Mesendoderm (in vitro differentiated cells): ENCODE measurements around the gene GLYATL1B.

Experiments used
- DNase-seq: peaks from one replicate; pipeline ENCODE4 v3.0.0; 2013
- H2AK5ac ChIP-seq: 2 replicates; pipeline ENCODE4 v1.6.1; 2013; ENCODE audit warnings: low read length, inconsistent platforms
- H2BK120ac ChIP-seq: 2 replicates; pipeline ENCODE4 v1.6.1; 2013; ENCODE audit warnings: low read depth, mild to moderate bottlenecking, low read length, moderate library complexity, mixed read lengths
- H2BK15ac ChIP-seq: replicated peaks from 2 replicates; pipeline ENCODE4 v1.6.1; 2013; ENCODE audit warnings: low read depth, mild to moderate bottlenecking, moderate library complexity
- H2BK5ac ChIP-seq: 2 replicates; pipeline ENCODE4 v1.6.1; 2013; ENCODE audit warnings: low read length, inconsistent platforms
- H3K18ac ChIP-seq: 2 replicates; pipeline ENCODE4 v1.6.1; 2013; ENCODE audit warnings: mild to moderate bottlenecking, low read length, mixed read lengths
- H3K23ac ChIP-seq: one replicate; pipeline ENCODE4 v1.6.1; 2013; ENCODE audit warnings: low read length
- H3K27ac ChIP-seq: 2 replicates; pipeline ENCODE4 v1.5.1; 2013; ENCODE audit warnings: low read depth, mild to moderate bottlenecking, inconsistent platforms, low read length, moderate library complexity
- H3K27me3 ChIP-seq: 2 replicates; pipeline ENCODE4 v1.6.1; 2013; ENCODE audit warnings: low read length, control low read depth, mild to moderate bottlenecking, inconsistent platforms; ENCODE audit not compliant: insufficient read depth, poor library complexity
- H3K36me3 ChIP-seq: 2 replicates; pipeline ENCODE4 v1.6.1; 2013; ENCODE audit warnings: low read length, inconsistent platforms; ENCODE audit not compliant: control insufficient read depth, insufficient read depth
- H3K4ac ChIP-seq: one replicate; pipeline ENCODE4 v1.6.1; 2013; ENCODE audit warnings: low read depth, mild to moderate bottlenecking, low read length, moderate library complexity
- H3K4me1 ChIP-seq: 2 replicates; pipeline ENCODE4 v1.6.1; 2013; ENCODE audit warnings: low read depth, low read length, inconsistent platforms; ENCODE audit not compliant: control insufficient read depth
- H3K4me2 ChIP-seq: 2 replicates; pipeline ENCODE4 v1.6.1; 2013; ENCODE audit warnings: low read length
- H3K4me3 ChIP-seq: 2 replicates; pipeline ENCODE4 v1.5.1; 2013; ENCODE audit warnings: mild to moderate bottlenecking, low read length
- H3K56ac ChIP-seq: one replicate; pipeline ENCODE4 v1.6.1; 2013; ENCODE audit warnings: low read length
- H3K79me1 ChIP-seq: 2 replicates; pipeline ENCODE4 v1.6.1; 2013; ENCODE audit warnings: low read length, inconsistent platforms
- H3K79me2 ChIP-seq: 2 replicates; pipeline ENCODE4 v1.6.1; 2013; ENCODE audit warnings: mild to moderate bottlenecking, low read length; ENCODE audit not compliant: control insufficient read depth, insufficient read depth
- H3K9ac ChIP-seq: 2 replicates; pipeline ENCODE4 v1.6.1; 2013; ENCODE audit warnings: low read length, inconsistent platforms
- H4K5ac ChIP-seq: one replicate; pipeline ENCODE4 v1.6.1; 2013; ENCODE audit warnings: low read length
- H4K8ac ChIP-seq: one replicate; pipeline ENCODE4 v1.6.1; 2013; ENCODE audit warnings: low read depth, mild to moderate bottlenecking, control low read depth, low read length, moderate library complexity
- WGBS: extraction: QIAGEN DNeasy Blood & Tissue Kit; methylation state at CpG from one replicate; pipeline ENCODE4 v1.1.7; 2013; ENCODE audit warnings: low lambda C conversion rate, missing lambda C conversion rate; ENCODE audit not compliant: insufficient coverage; ENCODE audit errors: extremely low coverage; 5-methylcytosine and 5-hydroxymethylcytosine counted together

GLYATL1B gene

DNA sequence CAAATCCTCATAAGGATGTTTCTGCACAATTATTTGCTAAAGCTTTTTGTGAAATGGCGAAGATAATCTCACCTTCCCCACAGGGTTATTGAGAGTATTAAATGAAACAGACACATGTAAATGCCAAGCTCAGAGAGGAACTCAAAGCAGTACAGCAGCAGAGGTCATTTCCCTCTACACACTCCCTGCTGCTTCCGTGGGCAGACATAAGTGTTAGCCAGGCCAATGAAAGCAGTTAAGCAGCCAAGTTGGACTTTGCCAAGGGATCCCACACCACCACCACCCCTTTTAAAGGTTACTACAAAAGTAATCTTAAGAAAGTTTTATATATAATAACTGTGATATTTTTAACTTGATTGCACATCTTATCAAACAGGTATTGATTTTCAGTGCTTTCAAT is 52.5 kb downstream of the GLYATL1B start:
- H3K4me3 ChIP-seq = no peak overlapping the region
- no peaks in the 10 kb centered on the region for H3K27me3 ChIP-seq
- no peak overlapping the region for H3K4ac ChIP-seq
- H3K27ac ChIP-seq = no peak overlapping the region
- H3K9ac ChIP-seq = no peak overlapping the region
- no CpG with 5 or more reads among the region's 2 CpGs for WGBS
- H2AK5ac ChIP-seq = no peak overlapping the region
- no peaks in the 10 kb centered on the region for H3K36me3 ChIP-seq
- H2BK120ac ChIP-seq = no peak overlapping the region
- no peak overlapping the region for H4K8ac ChIP-seq
- no peak overlapping the region for H4K5ac ChIP-seq
- H3K4me2 ChIP-seq = no peak overlapping the region
- no peak overlapping the region for H3K23ac ChIP-seq
- H3K79me1 ChIP-seq = no peaks in the 10 kb centered on the region
- no peaks in the 10 kb centered on the region for H3K4me1 ChIP-seq
- H2BK5ac ChIP-seq = no peak overlapping the region
- no peaks in the 10 kb centered on the region for H3K79me2 ChIP-seq
- H3K18ac ChIP-seq = no peak overlapping the region
- DNase-seq = no peak
- H3K56ac ChIP-seq = no peak overlapping the region
- no peak overlapping the region for H2BK15ac ChIP-seq

DNA sequence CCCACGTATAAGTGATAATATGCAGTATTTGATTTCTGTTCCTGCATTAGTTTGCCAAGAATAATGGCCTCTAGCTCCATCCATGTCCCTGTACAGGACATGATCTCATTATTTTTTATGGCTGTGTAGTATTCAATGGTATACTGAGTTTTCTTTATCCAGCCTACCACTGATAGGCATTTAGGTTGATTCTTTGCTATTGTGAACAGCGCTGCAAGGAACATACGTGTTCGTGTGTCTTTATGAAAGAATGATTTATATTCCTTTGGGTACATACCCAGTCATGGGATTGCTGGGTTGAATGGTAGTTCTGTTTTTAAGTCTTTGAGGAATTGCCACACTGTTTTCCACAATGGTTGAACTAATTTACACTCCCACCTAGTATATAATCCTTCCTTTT is 55.1 kb downstream of the GLYATL1B start:
- no peak overlapping the region for H3K56ac ChIP-seq
- H2AK5ac ChIP-seq = no peak overlapping the region
- H2BK120ac ChIP-seq = no peak overlapping the region
- H3K4me1 ChIP-seq = peaks cover 3% of the 10 kb centered on the region
- DNase-seq = no peak
- no peak overlapping the region for H3K23ac ChIP-seq
- H3K79me2 ChIP-seq = no peaks in the 10 kb centered on the region
- peaks cover 2% of the 10 kb centered on the region for H3K27me3 ChIP-seq
- H2BK5ac ChIP-seq = no peak overlapping the region
- no peak overlapping the region for H3K4me2 ChIP-seq
- no peaks in the 10 kb centered on the region for H3K36me3 ChIP-seq
- H3K79me1 ChIP-seq = no peaks in the 10 kb centered on the region
- no peak overlapping the region for H3K18ac ChIP-seq
- no peak overlapping the region for H3K4ac ChIP-seq
- H3K27ac ChIP-seq = no peak overlapping the region
- no peak overlapping the region for H2BK15ac ChIP-seq
- H4K8ac ChIP-seq = no peak overlapping the region
- no peak overlapping the region for H4K5ac ChIP-seq
- no peak overlapping the region for H3K4me3 ChIP-seq
- no peak overlapping the region for H3K9ac ChIP-seq
- WGBS = no CpG with 5 or more reads among the region's 4 CpGs

DNA sequence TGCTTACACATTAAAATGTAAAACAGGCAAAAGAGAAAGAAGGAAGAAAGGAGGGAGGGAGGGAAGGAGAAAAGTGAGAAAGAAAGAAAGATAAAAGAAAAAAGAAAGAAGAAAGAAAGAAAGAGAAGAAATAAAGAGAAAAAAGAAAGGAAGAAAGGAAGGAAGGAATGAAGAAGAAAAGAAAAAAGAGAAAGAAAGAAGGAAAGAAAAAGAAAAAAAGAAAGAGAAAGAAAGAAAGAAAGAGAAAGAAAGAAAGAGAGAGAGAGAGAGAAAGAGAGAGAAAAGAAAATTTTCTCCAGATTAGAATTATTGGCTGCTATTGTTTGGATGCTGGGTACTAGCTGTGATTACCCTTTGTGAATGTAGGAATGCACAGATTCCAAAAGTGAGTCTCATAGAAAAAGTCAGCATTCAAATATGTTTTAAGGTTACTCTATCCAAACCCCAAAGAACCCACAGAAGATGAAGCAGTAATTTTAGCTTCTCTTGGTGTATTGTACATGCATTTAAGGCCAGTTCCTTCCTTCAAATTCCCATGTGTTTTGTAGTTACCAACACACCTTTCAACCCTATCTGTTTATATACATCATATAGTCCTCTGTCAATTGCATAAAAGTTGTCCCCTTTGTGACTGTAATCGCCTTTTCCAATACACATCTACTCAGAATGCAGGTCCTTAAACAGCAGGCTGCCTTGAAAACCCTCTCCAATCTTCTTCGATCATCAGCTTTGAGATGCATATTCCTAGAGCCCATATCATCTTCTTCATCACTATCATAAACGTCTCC is 55.8 kb downstream of the GLYATL1B start:
- Histone ChIP-seq H4K8ac (no peak overlapping the region), H3K79me1 (no peaks in the 10 kb centered on the region), H2BK5ac (no peak overlapping the region), H3K4me2 (no peak overlapping the region), H3K27me3 (peaks cover 2% of the 10 kb centered on the region), H3K18ac (no peak overlapping the region), H2BK15ac (no peak overlapping the region), H3K36me3 (no peaks in the 10 kb centered on the region), H3K23ac (no peak overlapping the region), H2BK120ac (no peak overlapping the region), H3K4ac (no peak overlapping the region), H3K4me1 (peaks cover 3% of the 10 kb centered on the region), H3K56ac (no peak overlapping the region), H3K9ac (no peak overlapping the region), H2AK5ac (no peak overlapping the region), H4K5ac (no peak overlapping the region), H3K4me3 (no peak overlapping the region), H3K79me2 (no peaks in the 10 kb centered on the region), H3K27ac (no peak overlapping the region)
- DNase-seq = no peak
- WGBS = no CpG with 5 or more reads among the region's 3 CpGs

- H3K79me1 ChIP-seq = no peaks in the 10 kb centered on the region
- peak within 1 kb of the TSS; percentile 58 for H3K4me2 ChIP-seq
- H3K4ac ChIP-seq = no peak within 1 kb of the TSS
- H4K5ac ChIP-seq = no peak within 1 kb of the TSS
- DNase-seq = peak; percentile 94
- no peak within 1 kb of the TSS for H3K18ac ChIP-seq
- H3K4me1 ChIP-seq = peaks cover 3% of the 10 kb centered on the region
- no peak within 1 kb of the TSS for H3K27ac ChIP-seq
- no peaks in the 10 kb centered on the region for H3K79me2 ChIP-seq
- peak within 1 kb of the TSS; percentile 65 for H4K8ac ChIP-seq
- peak within 1 kb of the TSS; percentile 60 for H3K4me3 ChIP-seq
- no CpG with 5 or more reads among the region's 50 CpGs for WGBS
- no peak within 1 kb of the TSS for H2BK5ac ChIP-seq
- no peak within 1 kb of the TSS for H3K23ac ChIP-seq
- no peak within 1 kb of the TSS for H2BK120ac ChIP-seq
- H3K9ac ChIP-seq = peak within 1 kb of the TSS; percentile 57
- no peak within 1 kb of the TSS for H2BK15ac ChIP-seq
- H3K27me3 ChIP-seq = peaks cover 2% of the 10 kb centered on the region
- H2AK5ac ChIP-seq = no peak within 1 kb of the TSS
- peak within 1 kb of the TSS; percentile 45 for H3K56ac ChIP-seq
- no peaks in the 10 kb centered on the region for H3K36me3 ChIP-seq
Measured at GRCh38 chr11:59142530-59143507, 56.7 kb downstream of the GLYATL1B start, which contains the start of gene FAM111A. Gene FAM111A (plus strand): TSS chr11:59142856. CDS start chr11:59148873, 6,017 bp downstream.

GRCh38 chr11:59144096-59144495 is 58.0 kb downstream of the GLYATL1B start:
- peak overlapping the region; percentile 36 for H2BK15ac ChIP-seq
- H3K27ac ChIP-seq = no peak overlapping the region
- peak; percentile 2 for DNase-seq
- no peak overlapping the region for H2BK5ac ChIP-seq
- no peaks in the 10 kb centered on the region for H3K79me2 ChIP-seq
- H3K4me1 ChIP-seq = peaks cover 3% of the 10 kb centered on the region
- no peak overlapping the region for H3K4me2 ChIP-seq
- peaks cover 2% of the 10 kb centered on the region for H3K27me3 ChIP-seq
- H3K4me3 ChIP-seq = no peak overlapping the region
- H3K79me1 ChIP-seq = no peaks in the 10 kb centered on the region
- H3K4ac ChIP-seq = peak overlapping the region; percentile 55
- H2AK5ac ChIP-seq = no peak overlapping the region
- H2BK120ac ChIP-seq = no peak overlapping the region
- peak overlapping the region; percentile 75 for H3K56ac ChIP-seq
- no peak overlapping the region for H3K23ac ChIP-seq
- peak overlapping the region; percentile 95 for H4K5ac ChIP-seq
- H3K36me3 ChIP-seq = no peaks in the 10 kb centered on the region
- no peak overlapping the region for H3K18ac ChIP-seq
- WGBS = no CpG with 5 or more reads among the region's 1 CpG
- H4K8ac ChIP-seq = no peak overlapping the region
- no peak overlapping the region for H3K9ac ChIP-seq
